Astrocyte of the spinal cord (primary cell): ENCODE data around the gene OR10A4.

Source experiments
- DNase-seq: peaks from one replicate; pipeline ENCODE4 v3.0.0; 2011; ENCODE audit warnings: low read depth, low spot score
- H3K4me3 ChIP-seq: 2 replicates; pipeline ENCODE4 v1.5.1; 2011; ENCODE audit warnings: low read depth, mild to moderate bottlenecking, low read length, moderate library complexity
- in situ Hi-C: cut with HindIII; loops from 2 replicates; pipeline ENCODE4 v1.10.0; 2017; ENCODE audit warnings: low sequenced_read_pairs
- TF ChIP-seq, protein P1 (sequence below): IDR thresholded peaks from 2 replicates; pipeline ENCODE4 v1.5.1; 2012; ENCODE audit warnings: low read depth, mild to moderate bottlenecking, low read length, inconsistent platforms

OR10A4 gene

DNA sequence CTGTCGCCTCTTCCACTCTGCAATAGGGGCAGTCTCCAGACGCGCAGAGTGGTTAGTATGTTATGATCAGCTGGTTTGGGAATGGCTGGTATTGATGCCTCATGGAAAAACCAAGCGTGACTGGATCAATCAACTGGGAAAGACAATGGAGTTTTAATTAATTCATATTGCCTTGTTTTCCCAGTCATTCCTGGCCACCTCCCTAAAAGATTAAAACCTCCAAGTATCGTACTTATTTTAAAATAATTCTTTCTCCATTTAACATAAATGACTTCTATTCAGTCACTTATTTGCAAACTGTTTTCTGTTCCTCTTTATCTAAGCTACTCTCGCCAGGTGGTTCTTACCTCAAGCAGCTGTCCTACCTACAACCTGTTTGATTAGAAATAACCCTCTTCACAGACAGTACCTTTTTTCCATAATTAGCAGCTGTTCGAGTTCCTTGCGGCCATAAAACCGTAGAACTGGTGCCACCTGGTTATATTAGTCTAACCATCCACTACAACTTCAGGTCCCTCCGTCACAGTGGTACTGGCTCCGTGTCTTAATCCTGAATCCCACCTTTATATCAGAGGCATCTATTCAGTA lies 50.7 kb downstream of the OR10A4 start:
- TF ChIP-seq, protein P1, sequence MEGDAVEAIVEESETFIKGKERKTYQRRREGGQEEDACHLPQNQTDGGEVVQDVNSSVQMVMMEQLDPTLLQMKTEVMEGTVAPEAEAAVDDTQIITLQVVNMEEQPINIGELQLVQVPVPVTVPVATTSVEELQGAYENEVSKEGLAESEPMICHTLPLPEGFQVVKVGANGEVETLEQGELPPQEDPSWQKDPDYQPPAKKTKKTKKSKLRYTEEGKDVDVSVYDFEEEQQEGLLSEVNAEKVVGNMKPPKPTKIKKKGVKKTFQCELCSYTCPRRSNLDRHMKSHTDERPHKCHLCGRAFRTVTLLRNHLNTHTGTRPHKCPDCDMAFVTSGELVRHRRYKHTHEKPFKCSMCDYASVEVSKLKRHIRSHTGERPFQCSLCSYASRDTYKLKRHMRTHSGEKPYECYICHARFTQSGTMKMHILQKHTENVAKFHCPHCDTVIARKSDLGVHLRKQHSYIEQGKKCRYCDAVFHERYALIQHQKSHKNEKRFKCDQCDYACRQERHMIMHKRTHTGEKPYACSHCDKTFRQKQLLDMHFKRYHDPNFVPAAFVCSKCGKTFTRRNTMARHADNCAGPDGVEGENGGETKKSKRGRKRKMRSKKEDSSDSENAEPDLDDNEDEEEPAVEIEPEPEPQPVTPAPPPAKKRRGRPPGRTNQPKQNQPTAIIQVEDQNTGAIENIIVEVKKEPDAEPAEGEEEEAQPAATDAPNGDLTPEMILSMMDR = no peak
- no peak for DNase-seq
- H3K4me3 ChIP-seq = peak overlapping the region; percentile 76
- in situ Hi-C loops = no loop called here
